Ishikawa (cell line): Measurements from ENCODE around the gene CFAP45.

Experiments used
- MAX ChIP-seq: IDR thresholded peaks from 2 replicates; pipeline ENCODE4 v1.6.1; 2012
- REST ChIP-seq: IDR thresholded peaks from 2 replicates; pipeline ENCODE4 v1.6.1; 2012; ENCODE audit warnings: low read depth, mild to moderate bottlenecking

- TF ChIP-seq REST (no peak), MAX (no peak)
Measured at GRCh38 chr1:159931101-159931794, 31.3 kb upstream of the CFAP45 start.
